GM19099 (cell line): ENCODE measurements around the gene SIGLEC15.

ENCODE experiments used
- POLR2A ChIP-seq: IDR thresholded peaks from 3 replicates; pipeline ENCODE4 v1.6.1; 2011; ENCODE audit warnings: low read depth; ENCODE audit not compliant: insufficient read length; ENCODE audit errors: extremely low read depth

SIGLEC15 gene

DNA sequence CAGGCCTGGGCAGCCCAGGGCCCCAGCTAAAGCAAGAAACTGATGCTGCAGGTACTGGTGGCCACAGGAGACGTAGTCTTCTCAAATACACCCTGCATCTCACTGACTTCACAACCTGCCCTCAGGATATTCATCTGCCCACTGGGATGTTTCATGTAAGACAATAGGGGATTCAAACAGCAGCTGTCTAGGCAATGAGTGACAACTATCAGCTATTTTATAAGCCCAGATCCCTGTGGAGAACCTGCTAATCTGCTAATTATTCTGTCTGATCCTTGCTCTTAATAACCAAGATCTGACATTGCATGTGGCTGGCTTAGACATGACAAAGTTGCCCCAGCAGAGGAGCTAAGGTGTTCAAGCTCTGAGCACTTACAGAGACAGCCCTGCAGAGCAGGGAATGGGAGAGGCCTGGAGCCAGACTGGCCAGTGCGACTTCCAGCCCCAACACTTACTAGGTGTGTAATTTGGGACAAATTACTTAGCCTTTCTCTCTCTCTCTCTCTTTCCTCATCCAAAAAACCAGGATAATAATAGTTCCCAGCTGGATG lies 28.6 kb downstream of the SIGLEC15 start:
- no peak for TF ChIP-seq POLR2A

- no peak for TF ChIP-seq POLR2A
Observed at GRCh38 chr18:45856531-45856930, 31.1 kb downstream of the SIGLEC15 start.

GRCh38 chr18:45859334-45859733 lies 33.9 kb downstream of the SIGLEC15 start:
- no peak for TF ChIP-seq POLR2A

- TF ChIP-seq POLR2A, result no peak
Observed at GRCh38 chr18:45860492-45860891, 35.0 kb downstream of the SIGLEC15 start.

GRCh38 chr18:45860971-45861370 lies 35.5 kb downstream of the SIGLEC15 start:
- TF ChIP-seq POLR2A, result no peak

DNA sequence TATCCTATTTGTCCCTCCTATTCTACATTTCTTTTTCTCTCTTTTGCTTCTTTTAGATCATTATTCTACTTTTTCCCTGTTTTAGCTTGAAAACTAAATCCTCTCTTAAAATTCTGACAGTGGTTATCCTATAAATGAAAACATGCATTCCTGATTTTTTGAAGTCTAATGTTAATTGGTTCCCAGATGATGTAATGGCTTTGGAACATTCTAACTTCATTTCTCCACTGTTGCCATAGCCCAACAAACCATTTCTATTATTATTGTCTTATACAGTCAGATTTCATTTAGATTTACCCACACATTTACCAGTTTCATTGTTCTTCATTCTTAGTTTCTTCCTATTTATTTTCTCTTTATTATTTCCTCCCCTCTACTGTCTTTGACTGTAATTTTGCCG lies 36.5 kb downstream of the SIGLEC15 start:
- TF ChIP-seq POLR2A, result no peak

DNA sequence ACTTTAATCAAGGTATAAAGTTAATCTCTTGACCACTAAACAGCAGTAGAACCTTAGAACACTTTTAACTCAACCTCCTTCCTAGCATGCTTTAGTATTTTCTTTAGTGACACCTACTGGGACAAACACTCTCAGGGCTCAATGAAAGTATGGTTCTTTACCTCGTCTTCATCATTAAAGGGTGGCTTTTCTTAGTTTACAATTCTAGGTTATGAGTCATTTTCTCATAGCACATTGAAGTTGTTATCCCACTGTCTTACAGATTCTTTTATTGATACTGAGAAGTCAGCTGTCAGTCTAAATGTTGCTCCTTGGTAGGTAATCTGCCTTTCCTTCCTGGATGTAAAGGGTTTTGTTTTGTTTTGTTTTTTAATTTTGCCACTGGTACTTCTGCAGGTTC lies 38.0 kb downstream of the SIGLEC15 start:
- no peak for TF ChIP-seq POLR2A

DNA sequence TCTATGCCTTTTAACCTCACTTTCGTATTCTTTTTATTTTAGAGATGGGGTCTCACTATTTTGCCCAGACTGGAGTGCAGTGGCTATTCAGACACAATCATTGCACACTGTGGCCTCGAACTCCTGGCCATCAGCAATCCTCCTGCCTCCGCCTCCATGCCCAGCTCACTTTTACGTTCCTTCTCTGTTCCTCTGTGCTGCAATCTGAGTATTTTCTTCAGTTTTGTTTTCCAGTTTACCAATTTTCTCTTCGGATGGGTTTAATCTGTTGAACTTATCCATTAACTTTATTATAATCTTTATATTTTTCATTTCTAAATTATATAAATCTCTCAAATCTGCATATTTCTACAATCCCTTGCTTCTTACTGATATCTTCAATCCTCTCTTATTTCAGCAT lies 38.6 kb downstream of the SIGLEC15 start:
- no peak for TF ChIP-seq POLR2A

GRCh38 chr18:45865466-45865865 lies 40.0 kb downstream of the SIGLEC15 start:
- TF ChIP-seq POLR2A, result no peak

DNA sequence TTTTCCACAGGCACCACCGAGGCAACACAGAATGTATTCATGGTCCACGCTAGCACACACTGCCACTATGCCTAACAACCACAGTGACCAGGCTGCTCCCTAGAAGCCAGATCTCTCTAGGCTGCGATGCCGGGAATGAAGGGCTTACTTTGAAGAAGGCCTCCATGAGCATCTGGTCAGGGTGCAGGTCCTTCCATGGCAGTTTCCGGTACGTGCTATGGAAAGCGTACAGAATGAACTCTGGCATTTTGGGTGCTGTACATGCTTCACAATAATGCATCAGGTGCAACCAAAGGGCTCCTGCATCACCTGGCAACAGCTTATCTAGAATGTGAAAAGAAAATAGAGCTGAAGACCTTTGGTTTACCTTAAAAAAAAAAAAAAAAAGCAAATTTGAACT lies 44.9 kb downstream of the SIGLEC15 start:
- TF ChIP-seq POLR2A, result no peak

GRCh38 chr18:45871431-45872084 lies 46.1 kb downstream of the SIGLEC15 start:
- no peak for TF ChIP-seq POLR2A

- TF ChIP-seq POLR2A, result no peak
Observed at GRCh38 chr18:45874491-45875184, 49.2 kb downstream of the SIGLEC15 start.

DNA sequence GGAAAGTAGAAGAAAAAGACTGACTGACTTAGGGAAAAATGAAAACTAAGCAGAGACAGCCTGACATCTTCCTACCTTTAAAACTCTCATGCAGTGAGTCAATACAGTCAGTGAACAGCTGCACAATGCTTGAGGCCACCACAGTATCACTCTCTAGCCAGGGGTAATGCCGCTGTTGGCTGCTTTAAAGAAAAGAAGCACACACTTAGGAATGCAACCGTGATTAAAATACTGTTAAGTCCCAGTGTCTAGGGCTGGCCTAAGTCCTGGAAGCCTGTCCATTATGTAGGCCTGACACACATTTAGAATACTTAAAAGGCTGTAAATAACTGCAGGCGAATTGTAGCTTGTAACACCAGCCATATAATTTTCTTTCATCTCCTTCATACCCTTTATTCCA lies 50.7 kb downstream of the SIGLEC15 start:
- no peak for TF ChIP-seq POLR2A

GRCh38 chr18:45877403-45877802 lies 51.9 kb downstream of the SIGLEC15 start:
- TF ChIP-seq POLR2A, result no peak

DNA sequence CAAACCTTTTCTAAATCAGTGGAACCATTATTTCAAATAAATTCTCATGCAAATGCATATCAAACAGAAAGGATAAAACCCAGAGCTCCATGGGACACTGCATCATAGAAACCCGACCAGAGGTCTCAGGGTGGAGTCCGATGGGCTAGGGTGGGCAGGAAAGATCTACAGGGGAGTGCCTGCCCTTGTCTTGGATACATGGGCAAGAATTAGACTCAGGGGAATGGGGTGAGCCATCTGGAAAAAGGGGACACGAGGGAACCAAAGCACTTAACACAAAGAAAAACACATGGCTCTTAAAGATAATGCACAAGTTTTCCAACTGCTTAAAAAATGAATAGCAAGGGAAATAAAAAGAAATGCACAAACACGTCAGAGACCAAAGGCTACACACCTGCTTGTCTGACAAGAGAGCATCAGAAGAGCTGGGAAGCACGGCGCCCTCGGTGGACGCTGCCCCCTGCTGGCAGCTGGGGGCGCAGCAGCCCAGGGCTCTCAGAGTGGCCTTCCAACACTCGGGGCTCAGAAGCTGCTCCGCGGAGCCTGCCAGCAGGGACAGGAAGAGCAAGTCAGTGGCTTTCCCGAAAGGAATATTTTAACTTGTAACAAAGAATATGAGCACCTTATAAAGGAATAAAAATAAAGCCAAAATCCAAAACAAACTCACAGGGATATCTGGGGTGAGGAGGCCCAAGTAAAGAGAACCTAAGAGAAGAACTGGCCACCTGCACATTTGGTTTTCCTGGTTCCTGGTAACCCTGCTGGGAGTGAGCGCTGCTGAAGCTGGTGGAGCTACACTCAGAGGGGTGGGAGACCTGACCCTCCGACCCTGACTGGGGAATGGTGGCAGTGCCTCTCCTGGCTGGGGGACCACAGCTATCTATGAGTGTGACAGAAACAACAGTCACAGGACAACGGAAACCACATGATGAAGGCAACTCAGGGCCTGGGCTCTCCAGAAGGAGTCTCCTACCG lies 54.5 kb downstream of the SIGLEC15 start:
- TF ChIP-seq POLR2A, result no peak
